HG03139 (cell line): ENCODE data around the gene LAMA1.

Experiments used
- ATAC-seq: cut with Tn5 transposase; IDR thresholded peaks from one replicate; pipeline ENCODE4 v1.9.1; 2021; ENCODE audit not compliant: unreplicated experiment

Gene LAMA1

DNA sequence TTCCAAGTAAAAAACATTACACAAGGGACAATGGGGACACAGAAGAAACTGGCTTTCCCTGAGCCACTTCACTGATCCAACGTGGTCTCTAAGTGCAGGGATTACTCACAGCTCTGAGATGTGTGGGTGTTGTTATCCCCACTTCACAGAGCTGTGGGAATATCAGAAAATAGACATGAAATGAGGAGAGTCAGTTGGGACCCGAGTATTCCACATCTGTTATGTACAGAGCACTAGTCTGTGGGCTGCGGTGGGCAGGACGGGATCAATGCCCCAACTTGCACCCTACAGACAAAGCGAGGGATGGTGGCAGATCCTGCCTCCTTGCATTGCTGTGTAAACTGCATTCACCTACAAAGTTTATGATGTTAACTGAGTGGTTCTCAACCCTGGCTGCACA, 11.7 kb downstream of the LAMA1 start:
- ATAC-seq: no peak

- no peak for ATAC-seq
Measured at GRCh38 chr18:7105268-7105667, 12.3 kb downstream of the LAMA1 start.

DNA sequence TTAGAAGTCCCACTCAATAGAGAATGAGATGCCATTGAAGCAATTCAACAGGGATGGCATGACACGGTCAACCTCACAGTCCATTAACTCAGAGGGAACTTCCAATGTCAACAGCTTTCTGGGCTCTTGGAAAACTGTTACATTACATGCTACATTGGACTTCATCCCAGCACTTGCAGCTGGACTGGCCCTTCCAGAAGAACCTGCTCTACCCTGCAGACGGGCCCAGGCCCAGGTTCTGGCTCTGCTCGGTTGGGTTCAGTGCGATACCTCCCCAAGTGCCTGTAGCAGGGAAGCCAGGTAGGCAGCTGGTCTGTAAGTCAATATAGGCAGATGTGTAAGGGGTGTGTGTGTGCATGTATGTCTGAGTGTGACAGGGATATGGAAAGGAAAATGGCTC, 12.9 kb downstream of the LAMA1 start:
- no peak for ATAC-seq

GRCh38 chr18:7102131-7102530, 15.5 kb downstream of the LAMA1 start:
- no peak for ATAC-seq

GRCh38 chr18:7096838-7097237, 20.8 kb downstream of the LAMA1 start:
- ATAC-seq: no peak

DNA sequence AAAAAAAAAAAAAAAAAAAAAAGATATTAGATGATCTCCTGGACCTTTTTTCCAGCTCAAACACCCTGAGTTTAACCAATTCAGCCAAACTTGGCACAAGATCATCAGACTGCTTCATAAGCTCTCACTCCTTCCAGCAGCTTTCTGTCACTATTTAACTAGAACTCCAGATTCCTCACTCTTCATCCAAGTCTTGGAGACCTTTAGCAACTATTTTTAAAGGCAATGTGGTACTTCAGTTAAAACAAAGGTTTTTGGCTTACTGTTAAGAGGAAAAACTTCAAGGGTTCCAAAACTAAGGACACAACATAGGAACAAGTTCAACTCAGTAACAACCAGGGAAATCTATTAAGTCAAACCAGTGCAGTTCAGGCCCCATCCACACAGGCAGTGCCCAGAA, 23.2 kb downstream of the LAMA1 start:
- no peak for ATAC-seq

DNA sequence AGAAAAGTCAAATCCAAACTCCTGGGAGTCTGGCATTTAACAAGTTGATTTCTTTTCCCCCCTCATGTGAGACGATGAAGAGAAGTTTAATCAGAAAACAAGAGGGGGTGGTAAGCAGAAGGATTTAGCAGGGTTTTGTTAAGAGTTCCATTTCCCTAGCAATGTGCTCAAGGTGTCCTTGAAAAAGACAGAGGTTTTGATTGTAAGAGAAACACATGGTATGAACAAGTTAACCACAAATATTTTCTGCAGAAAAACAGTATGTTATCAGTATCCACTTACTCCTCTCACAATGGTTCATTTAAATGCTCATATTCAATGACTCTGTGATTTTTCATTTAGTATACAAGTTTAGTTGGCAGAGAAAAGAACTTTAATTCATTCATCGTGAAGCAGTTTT, 26.8 kb downstream of the LAMA1 start:
- ATAC-seq: no peak

GRCh38 chr18:7089369-7089768, 28.2 kb downstream of the LAMA1 start:
- no peak for ATAC-seq

DNA sequence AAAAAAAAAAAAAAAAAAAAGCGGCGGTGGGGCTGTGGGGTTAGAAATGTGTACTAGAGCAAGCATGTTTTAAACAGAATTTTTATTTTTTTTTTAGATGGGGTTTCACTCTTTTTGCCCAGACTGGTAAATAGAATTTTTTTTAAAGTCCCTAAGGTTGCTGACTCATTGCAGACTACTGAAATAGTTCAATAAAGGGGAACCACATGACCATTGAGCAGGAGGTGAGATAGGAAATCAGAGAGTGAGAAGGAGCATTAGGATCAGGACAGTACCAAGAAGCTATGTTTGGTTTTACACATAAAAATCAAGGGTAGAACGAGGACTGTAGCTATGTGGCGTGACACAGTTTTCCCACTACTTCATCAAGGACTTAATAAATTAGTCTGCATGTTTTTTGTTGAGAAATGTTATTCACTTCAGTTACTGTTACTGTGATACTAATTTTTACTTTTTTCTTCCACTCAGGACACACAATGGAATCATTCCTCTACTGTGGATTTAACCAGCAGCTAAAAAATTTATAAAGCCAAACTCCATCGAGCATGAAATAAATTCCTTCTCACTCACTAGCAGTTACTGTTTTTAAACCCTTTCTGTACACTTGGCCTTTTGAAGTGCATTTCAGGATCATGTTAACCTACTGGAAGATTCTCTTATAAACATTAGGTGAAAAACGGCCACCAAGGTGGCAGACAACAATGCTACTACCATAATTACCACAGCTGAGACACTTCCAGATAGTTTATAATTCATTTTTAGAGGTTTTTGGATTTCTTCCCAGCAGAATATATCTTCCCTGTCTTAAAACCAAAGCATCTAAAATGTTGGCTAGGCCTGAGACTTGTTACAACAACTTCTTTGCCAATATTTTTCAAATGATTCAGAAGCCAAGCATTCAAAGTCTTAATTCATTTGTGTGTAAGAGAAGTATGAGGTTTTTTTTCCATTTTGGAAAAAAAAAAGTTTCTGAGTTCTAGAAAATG, 33.2 kb downstream of the LAMA1 start:
- ATAC-seq: no peak

DNA sequence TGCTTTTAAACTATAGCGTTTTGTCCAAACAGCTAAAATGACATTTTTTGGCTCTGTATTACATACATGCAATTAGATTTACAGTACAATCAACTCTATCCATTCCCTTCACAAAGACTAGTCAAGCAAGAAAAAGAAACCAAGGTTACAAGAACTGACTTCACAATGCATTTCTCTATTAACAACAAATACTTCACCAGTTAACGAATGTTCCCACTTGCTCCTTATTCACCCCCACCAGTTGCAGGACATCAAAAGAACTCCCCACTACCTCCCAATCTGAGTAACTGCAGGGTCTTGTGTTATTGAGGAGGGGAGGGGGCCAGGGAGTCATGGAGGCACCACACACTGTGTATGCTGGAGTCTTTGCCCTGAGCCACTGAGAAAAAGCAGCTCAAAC, 34.9 kb downstream of the LAMA1 start:
- no peak for ATAC-seq

DNA sequence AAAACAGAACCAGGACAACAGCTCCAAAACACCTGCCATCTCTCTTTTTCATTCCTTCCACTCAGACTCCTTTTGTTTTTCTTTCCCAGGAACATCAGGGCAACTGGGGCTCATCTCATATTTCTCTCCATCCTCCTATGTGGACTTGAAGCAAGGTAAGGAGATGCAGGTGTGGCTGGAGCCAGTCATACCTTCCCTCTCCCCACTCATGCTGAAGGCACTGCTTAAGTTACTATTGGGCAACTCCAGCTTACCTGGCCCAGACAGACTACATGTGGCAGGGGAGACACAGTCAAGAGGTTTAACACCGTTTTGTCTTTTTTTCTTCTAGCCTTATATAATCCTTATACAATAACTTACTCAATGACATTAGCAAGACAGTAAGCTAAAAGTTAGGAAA, 38.4 kb downstream of the LAMA1 start:
- ATAC-seq: no peak

- ATAC-seq: no peak
Measured at GRCh38 chr18:7072593-7072992, 45.0 kb downstream of the LAMA1 start.

DNA sequence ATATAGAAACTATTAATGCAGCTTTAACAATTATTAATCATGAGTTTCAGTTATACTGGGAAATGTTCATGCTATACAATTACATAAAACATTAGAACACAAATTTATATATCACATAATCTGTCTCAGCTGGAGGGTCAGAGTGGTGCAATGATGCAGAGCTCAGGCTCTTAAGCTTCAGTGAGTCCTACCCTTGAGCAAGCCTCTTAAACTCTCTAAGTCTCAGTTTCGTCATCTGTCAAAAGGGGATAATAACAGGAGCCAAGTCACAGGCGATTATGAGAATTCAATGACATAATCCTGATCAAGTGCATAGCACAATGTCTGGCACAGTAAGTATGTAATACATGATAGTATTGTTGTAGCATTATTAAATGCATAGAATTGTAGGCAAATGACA, 46.0 kb downstream of the LAMA1 start:
- ATAC-seq: no peak

DNA sequence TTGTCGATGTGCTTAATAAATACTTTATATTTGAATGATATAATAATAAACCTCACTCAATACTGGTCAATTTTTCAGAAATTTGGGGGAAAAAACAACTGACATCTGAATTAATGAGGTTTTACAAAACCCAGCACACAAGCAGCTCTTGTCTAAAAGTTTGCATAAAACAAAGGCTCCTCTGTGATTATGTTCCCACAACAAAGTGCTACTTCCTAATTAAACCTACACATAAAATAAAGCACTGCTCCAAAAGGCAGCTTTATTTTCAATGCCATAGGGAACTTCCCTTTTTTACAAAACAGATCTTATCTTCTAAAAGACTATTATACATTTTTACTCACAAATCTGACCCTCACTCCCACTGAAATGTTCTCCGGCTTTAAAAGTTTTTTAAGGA, 47.1 kb downstream of the LAMA1 start:
- ATAC-seq: no peak

DNA sequence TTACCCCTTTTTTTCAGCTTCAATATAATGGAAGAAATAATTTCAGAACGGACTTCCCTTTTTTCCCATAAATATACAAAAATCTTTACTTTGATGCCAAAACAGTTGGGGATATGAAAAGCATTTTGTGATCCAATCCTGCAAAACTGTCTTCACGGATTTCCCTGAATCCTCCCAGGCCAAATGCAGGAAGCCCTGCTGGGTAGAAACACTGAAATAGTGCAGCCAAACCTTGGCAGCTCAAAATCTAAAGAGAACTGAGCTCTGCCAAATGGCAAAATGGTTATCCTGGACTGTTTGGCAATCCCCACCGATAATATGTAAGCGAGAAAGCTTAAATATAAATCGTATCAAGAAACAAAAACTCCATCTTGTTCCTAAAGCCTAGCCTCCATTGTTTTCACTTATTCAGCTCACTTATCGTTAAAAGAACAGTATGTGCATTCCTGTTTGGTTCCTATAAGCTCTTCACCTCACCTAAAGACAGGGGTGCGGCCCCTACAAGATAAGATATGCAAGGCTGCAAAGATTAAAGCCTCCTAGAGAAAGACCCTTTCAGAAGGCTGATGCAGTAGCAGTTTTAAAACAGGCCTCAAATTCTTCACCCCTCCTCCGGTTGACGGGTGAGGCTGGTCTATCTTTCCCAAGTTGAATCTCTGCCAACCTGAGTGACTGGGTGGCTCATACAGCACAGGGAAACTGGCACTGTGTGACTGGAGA, 48.6 kb downstream of the LAMA1 start:
- no peak for ATAC-seq

- ATAC-seq: no peak
Measured at GRCh38 chr18:7066965-7067555, 50.5 kb downstream of the LAMA1 start.

GRCh38 chr18:7065736-7066135, 51.9 kb downstream of the LAMA1 start:
- no peak for ATAC-seq

- no peak for ATAC-seq
Measured at GRCh38 chr18:7064346-7064745, 53.3 kb downstream of the LAMA1 start.

GRCh38 chr18:7062811-7063210, 54.8 kb downstream of the LAMA1 start:
- no peak for ATAC-seq

GRCh38 chr18:7062236-7062635, 55.4 kb downstream of the LAMA1 start:
- ATAC-seq: no peak

DNA sequence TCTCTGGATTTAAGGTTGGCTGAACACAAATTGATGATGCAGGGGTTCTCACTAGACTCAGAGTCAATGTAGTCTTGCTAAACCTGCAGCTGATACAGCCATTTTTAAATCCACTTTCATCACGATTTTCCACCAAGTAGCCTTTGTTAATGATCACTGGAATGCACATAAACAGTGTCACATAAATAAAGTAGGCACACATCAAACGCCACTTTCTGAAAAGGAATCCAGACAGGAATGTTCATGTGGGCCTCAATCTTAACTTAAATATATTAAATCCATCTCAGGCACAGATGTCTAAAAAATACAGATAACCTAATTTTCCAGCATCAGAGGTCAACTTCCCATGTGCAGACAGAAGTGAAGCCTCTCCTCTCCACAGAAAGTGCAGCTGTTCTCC, 58.3 kb downstream of the LAMA1 start:
- ATAC-seq: no peak

GRCh38 chr18:7056026-7056425, 61.6 kb downstream of the LAMA1 start:
- ATAC-seq: no peak
